ENCODE results near the gene SREK1IP1.

SREK1IP1 gene

GRCh38 chr5:64763948-64764503, 4.5 kb downstream of the SREK1IP1 start:
- peak overlapping the region; percentile 43 for H3K9ac ChIP-seq (ENCODE audit: low read length)
- H3K4ac ChIP-seq (ENCODE audit: low read depth, low read length) = no peak overlapping the region
- no peaks in the 10 kb centered on the region for H3K27me3 ChIP-seq (ENCODE audit: insufficient read depth, low read length, poor library complexity)
- peaks cover 22% of the 10 kb centered on the region for H3K79me1 ChIP-seq (ENCODE audit: low read length)
- H4K5ac ChIP-seq (ENCODE audit: low read length) = no peak overlapping the region
- H2BK120ac ChIP-seq (ENCODE audit: low read depth, low read length) = no peak overlapping the region
- H3K36me3 ChIP-seq (ENCODE audit: control insufficient read depth, insufficient read depth, low read length) = no peaks in the 10 kb centered on the region
- H2BK15ac ChIP-seq (replicated peaks; ENCODE audit: low read depth) = no peak overlapping the region
- H2AK5ac ChIP-seq (ENCODE audit: low read length) = peak overlapping the region; percentile 52
- H3K4me1 ChIP-seq (ENCODE audit: control insufficient read depth, low read depth, low read length) = peaks cover 22% of the 10 kb centered on the region
- no CpG with 5 or more reads among the region's 4 CpGs for WGBS (ENCODE audit: extremely low coverage, insufficient coverage, low lambda C conversion rate)
- H3K4me2 ChIP-seq (ENCODE audit: low read length) = peak overlapping the region; percentile 16
- H4K8ac ChIP-seq (ENCODE audit: low read depth, low read length) = no peak overlapping the region
- no peak overlapping the region for H3K4me3 ChIP-seq (ENCODE audit: low read length)
- H2BK5ac ChIP-seq (ENCODE audit: low read length) = peak overlapping the region; percentile 37
- DNase-seq = peak; percentile 26
- peak overlapping the region; percentile 24 for H3K27ac ChIP-seq (ENCODE audit: low read depth, low read length)
- peaks cover 58% of the 10 kb centered on the region for H3K79me2 ChIP-seq (ENCODE audit: control insufficient read depth, insufficient read depth, low read length)
- peak overlapping the region; percentile 51 for H3K56ac ChIP-seq (ENCODE audit: low read length)
- no peak overlapping the region for H3K23ac ChIP-seq (ENCODE audit: low read length)
- H3K18ac ChIP-seq (ENCODE audit: low read length) = no peak overlapping the region

- H2BK15ac ChIP-seq (replicated peaks; ENCODE audit: low read depth) = no peak overlapping the region
- no peaks in the 10 kb centered on the region for H3K36me3 ChIP-seq (ENCODE audit: control insufficient read depth, insufficient read depth, low read length)
- no peak overlapping the region for H4K8ac ChIP-seq (ENCODE audit: low read depth, low read length)
- peaks cover 13% of the 10 kb centered on the region for H3K79me1 ChIP-seq (ENCODE audit: low read length)
- H3K27me3 ChIP-seq (ENCODE audit: insufficient read depth, low read length, poor library complexity) = no peaks in the 10 kb centered on the region
- WGBS (ENCODE audit: extremely low coverage, insufficient coverage, low lambda C conversion rate) = 100% methylated on average over 3 of the region's 4 CpGs
- H3K23ac ChIP-seq (ENCODE audit: low read length) = no peak overlapping the region
- no peak overlapping the region for H4K5ac ChIP-seq (ENCODE audit: low read length)
- H3K4me2 ChIP-seq (ENCODE audit: low read length) = no peak overlapping the region
- no peak overlapping the region for H2AK5ac ChIP-seq (ENCODE audit: low read length)
- DNase-seq = peak; percentile 72
- H3K27ac ChIP-seq (ENCODE audit: low read depth, low read length) = peak overlapping the region; percentile 22
- no peak overlapping the region for H2BK120ac ChIP-seq (ENCODE audit: low read depth, low read length)
- H3K79me2 ChIP-seq (ENCODE audit: control insufficient read depth, insufficient read depth, low read length) = peaks cover 44% of the 10 kb centered on the region
- H3K4me3 ChIP-seq (ENCODE audit: low read length) = no peak overlapping the region
- no peak overlapping the region for H3K4ac ChIP-seq (ENCODE audit: low read depth, low read length)
- peak overlapping the region; percentile 51 for H3K56ac ChIP-seq (ENCODE audit: low read length)
- H2BK5ac ChIP-seq (ENCODE audit: low read length) = no peak overlapping the region
- no peak overlapping the region for H3K18ac ChIP-seq (ENCODE audit: low read length)
- H3K9ac ChIP-seq (ENCODE audit: low read length) = no peak overlapping the region
- peaks cover 9% of the 10 kb centered on the region for H3K4me1 ChIP-seq (ENCODE audit: control insufficient read depth, low read depth, low read length)
These were observed 8.4 kb downstream of the SREK1IP1 start for GRCh38 chr5:64759960-64760660.

GRCh38 chr5:64758901-64759300, 9.6 kb downstream of the SREK1IP1 start:
- peaks cover 1% of the 10 kb centered on the region for H3K36me3 ChIP-seq (ENCODE audit: control insufficient read depth, insufficient read depth, low read length)
- no peak overlapping the region for H3K4me3 ChIP-seq (ENCODE audit: low read length)
- peaks cover 40% of the 10 kb centered on the region for H3K79me2 ChIP-seq (ENCODE audit: control insufficient read depth, insufficient read depth, low read length)
- H3K27ac ChIP-seq (ENCODE audit: low read depth, low read length) = peak overlapping the region; percentile 19
- peak overlapping the region; percentile 44 for H3K9ac ChIP-seq (ENCODE audit: low read length)
- DNase-seq = no peak
- H3K27me3 ChIP-seq (ENCODE audit: insufficient read depth, low read length, poor library complexity) = no peaks in the 10 kb centered on the region
- H3K56ac ChIP-seq (ENCODE audit: low read length) = peak overlapping the region; percentile 58
- H3K4me2 ChIP-seq (ENCODE audit: low read length) = no peak overlapping the region
- no peak overlapping the region for H2BK15ac ChIP-seq (replicated peaks; ENCODE audit: low read depth)
- no peak overlapping the region for H2AK5ac ChIP-seq (ENCODE audit: low read length)
- WGBS (ENCODE audit: extremely low coverage, insufficient coverage, low lambda C conversion rate) = no CpG with 5 or more reads among the region's 3 CpGs
- H4K5ac ChIP-seq (ENCODE audit: low read length) = no peak overlapping the region
- peaks cover 12% of the 10 kb centered on the region for H3K79me1 ChIP-seq (ENCODE audit: low read length)
- peak overlapping the region; percentile 53 for H2BK5ac ChIP-seq (ENCODE audit: low read length)
- no peak overlapping the region for H4K8ac ChIP-seq (ENCODE audit: low read depth, low read length)
- no peak overlapping the region for H3K23ac ChIP-seq (ENCODE audit: low read length)
- H2BK120ac ChIP-seq (ENCODE audit: low read depth, low read length) = no peak overlapping the region
- H3K4me1 ChIP-seq (ENCODE audit: control insufficient read depth, low read depth, low read length) = peaks cover 6% of the 10 kb centered on the region
- no peak overlapping the region for H3K18ac ChIP-seq (ENCODE audit: low read length)
- no peak overlapping the region for H3K4ac ChIP-seq (ENCODE audit: low read depth, low read length)

- no peak overlapping the region for H4K8ac ChIP-seq (ENCODE audit: low read depth, low read length)
- no peak overlapping the region for H2AK5ac ChIP-seq (ENCODE audit: low read length)
- no peak overlapping the region for H2BK15ac ChIP-seq (replicated peaks; ENCODE audit: low read depth)
- no peak overlapping the region for H3K23ac ChIP-seq (ENCODE audit: low read length)
- no peak overlapping the region for H4K5ac ChIP-seq (ENCODE audit: low read length)
- no peak overlapping the region for H3K4ac ChIP-seq (ENCODE audit: low read depth, low read length)
- H3K4me1 ChIP-seq (ENCODE audit: control insufficient read depth, low read depth, low read length) = peaks cover 1% of the 10 kb centered on the region
- no peak overlapping the region for H3K18ac ChIP-seq (ENCODE audit: low read length)
- no peak overlapping the region for H3K27ac ChIP-seq (ENCODE audit: low read depth, low read length)
- H3K9ac ChIP-seq (ENCODE audit: low read length) = no peak overlapping the region
- no peak overlapping the region for H3K56ac ChIP-seq (ENCODE audit: low read length)
- H3K36me3 ChIP-seq (ENCODE audit: control insufficient read depth, insufficient read depth, low read length) = peaks cover 1% of the 10 kb centered on the region
- H2BK120ac ChIP-seq (ENCODE audit: low read depth, low read length) = no peak overlapping the region
- WGBS (ENCODE audit: extremely low coverage, insufficient coverage, low lambda C conversion rate) = no CpG with 5 or more reads among the region's 2 CpGs
- no peak overlapping the region for H3K4me3 ChIP-seq (ENCODE audit: low read length)
- H3K79me2 ChIP-seq (ENCODE audit: control insufficient read depth, insufficient read depth, low read length) = peaks cover 28% of the 10 kb centered on the region
- H3K27me3 ChIP-seq (ENCODE audit: insufficient read depth, low read length, poor library complexity) = no peaks in the 10 kb centered on the region
- H3K4me2 ChIP-seq (ENCODE audit: low read length) = no peak overlapping the region
- no peak overlapping the region for H2BK5ac ChIP-seq (ENCODE audit: low read length)
- no peak for DNase-seq
- H3K79me1 ChIP-seq (ENCODE audit: low read length) = peaks cover 16% of the 10 kb centered on the region
These were observed 14.4 kb downstream of the SREK1IP1 start for GRCh38 chr5:64754066-64754465.

- Histone ChIP-seq H3K79me1 (ENCODE audit: low read length) (peaks cover 14% of the 10 kb centered on the region), H3K18ac (ENCODE audit: low read length) (no peak overlapping the region), H3K4me1 (ENCODE audit: control insufficient read depth, low read depth, low read length) (peaks cover 4% of the 10 kb centered on the region), H3K4me2 (ENCODE audit: low read length) (no peak overlapping the region), H3K23ac (ENCODE audit: low read length) (no peak overlapping the region), H3K36me3 (ENCODE audit: control insufficient read depth, insufficient read depth, low read length) (peaks cover 1% of the 10 kb centered on the region), H2BK15ac (replicated peaks; ENCODE audit: low read depth) (no peak overlapping the region), H3K79me2 (ENCODE audit: control insufficient read depth, insufficient read depth, low read length) (peaks cover 13% of the 10 kb centered on the region), H3K9ac (ENCODE audit: low read length) (no peak overlapping the region), H2BK5ac (ENCODE audit: low read length) (no peak overlapping the region), H4K5ac (ENCODE audit: low read length) (no peak overlapping the region), H3K4me3 (ENCODE audit: low read length) (no peak overlapping the region), H3K27me3 (ENCODE audit: insufficient read depth, low read length, poor library complexity) (no peaks in the 10 kb centered on the region), H2BK120ac (ENCODE audit: low read depth, low read length) (no peak overlapping the region), H4K8ac (ENCODE audit: low read depth, low read length) (no peak overlapping the region), H3K27ac (ENCODE audit: low read depth, low read length) (no peak overlapping the region), H3K4ac (ENCODE audit: low read depth, low read length) (no peak overlapping the region), H2AK5ac (ENCODE audit: low read length) (no peak overlapping the region), H3K56ac (ENCODE audit: low read length) (no peak overlapping the region)
- WGBS (ENCODE audit: extremely low coverage, insufficient coverage, low lambda C conversion rate) = no CpG with 5 or more reads among the region's 4 CpGs
- no peak for DNase-seq
These were observed 19.1 kb downstream of the SREK1IP1 start for GRCh38 chr5:64749385-64749784.

All from mesendoderm (in vitro differentiated cells).